Panc1 (cell line): ENCODE results near the gene PLEKHF1.

ENCODE experiments used
- POLR2AphosphoS5 ChIP-seq: IDR thresholded peaks from 2 replicates; pipeline ENCODE4 v1.6.1; 2012; ENCODE audit warnings: mild to moderate bottlenecking, low read depth, low read length, moderate library complexity
- SIN3A ChIP-seq: IDR thresholded peaks from 2 replicates; pipeline ENCODE4 v1.6.1; 2012; ENCODE audit warnings: low read depth, mild to moderate bottlenecking, low read length, moderate library complexity, borderline replicate concordance; ENCODE audit not compliant: insufficient read depth
- TCF7L2 ChIP-seq: IDR thresholded peaks from 2 replicates; pipeline ENCODE4 v1.6.1; 2011; ENCODE audit warnings: mild to moderate bottlenecking, low read depth, low read length, inconsistent platforms
- TF ChIP-seq, protein P1 (sequence below): fragments of 450-650 bp; IDR thresholded peaks from 2 replicates; pipeline ENCODE4 v1.5.1; 2017; ENCODE audit warnings: mild to moderate bottlenecking
- TF ChIP-seq, protein P2 (sequence below), 2 experiments: IDR thresholded peaks; 2 replicates each; pipeline ENCODE4 v1.6.1; 2011 to 2012; ENCODE audit warnings: low read depth in 2 of 2, control low read depth in 1 of 2, low read length in 1 of 2, mild to moderate bottlenecking in 1 of 2, moderate library complexity in 1 of 2; ENCODE audit not compliant: insufficient read depth in 1 of 2

- TF ChIP-seq, protein P1, sequence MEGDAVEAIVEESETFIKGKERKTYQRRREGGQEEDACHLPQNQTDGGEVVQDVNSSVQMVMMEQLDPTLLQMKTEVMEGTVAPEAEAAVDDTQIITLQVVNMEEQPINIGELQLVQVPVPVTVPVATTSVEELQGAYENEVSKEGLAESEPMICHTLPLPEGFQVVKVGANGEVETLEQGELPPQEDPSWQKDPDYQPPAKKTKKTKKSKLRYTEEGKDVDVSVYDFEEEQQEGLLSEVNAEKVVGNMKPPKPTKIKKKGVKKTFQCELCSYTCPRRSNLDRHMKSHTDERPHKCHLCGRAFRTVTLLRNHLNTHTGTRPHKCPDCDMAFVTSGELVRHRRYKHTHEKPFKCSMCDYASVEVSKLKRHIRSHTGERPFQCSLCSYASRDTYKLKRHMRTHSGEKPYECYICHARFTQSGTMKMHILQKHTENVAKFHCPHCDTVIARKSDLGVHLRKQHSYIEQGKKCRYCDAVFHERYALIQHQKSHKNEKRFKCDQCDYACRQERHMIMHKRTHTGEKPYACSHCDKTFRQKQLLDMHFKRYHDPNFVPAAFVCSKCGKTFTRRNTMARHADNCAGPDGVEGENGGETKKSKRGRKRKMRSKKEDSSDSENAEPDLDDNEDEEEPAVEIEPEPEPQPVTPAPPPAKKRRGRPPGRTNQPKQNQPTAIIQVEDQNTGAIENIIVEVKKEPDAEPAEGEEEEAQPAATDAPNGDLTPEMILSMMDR, result no peak
- TF ChIP-seq, protein P2, sequence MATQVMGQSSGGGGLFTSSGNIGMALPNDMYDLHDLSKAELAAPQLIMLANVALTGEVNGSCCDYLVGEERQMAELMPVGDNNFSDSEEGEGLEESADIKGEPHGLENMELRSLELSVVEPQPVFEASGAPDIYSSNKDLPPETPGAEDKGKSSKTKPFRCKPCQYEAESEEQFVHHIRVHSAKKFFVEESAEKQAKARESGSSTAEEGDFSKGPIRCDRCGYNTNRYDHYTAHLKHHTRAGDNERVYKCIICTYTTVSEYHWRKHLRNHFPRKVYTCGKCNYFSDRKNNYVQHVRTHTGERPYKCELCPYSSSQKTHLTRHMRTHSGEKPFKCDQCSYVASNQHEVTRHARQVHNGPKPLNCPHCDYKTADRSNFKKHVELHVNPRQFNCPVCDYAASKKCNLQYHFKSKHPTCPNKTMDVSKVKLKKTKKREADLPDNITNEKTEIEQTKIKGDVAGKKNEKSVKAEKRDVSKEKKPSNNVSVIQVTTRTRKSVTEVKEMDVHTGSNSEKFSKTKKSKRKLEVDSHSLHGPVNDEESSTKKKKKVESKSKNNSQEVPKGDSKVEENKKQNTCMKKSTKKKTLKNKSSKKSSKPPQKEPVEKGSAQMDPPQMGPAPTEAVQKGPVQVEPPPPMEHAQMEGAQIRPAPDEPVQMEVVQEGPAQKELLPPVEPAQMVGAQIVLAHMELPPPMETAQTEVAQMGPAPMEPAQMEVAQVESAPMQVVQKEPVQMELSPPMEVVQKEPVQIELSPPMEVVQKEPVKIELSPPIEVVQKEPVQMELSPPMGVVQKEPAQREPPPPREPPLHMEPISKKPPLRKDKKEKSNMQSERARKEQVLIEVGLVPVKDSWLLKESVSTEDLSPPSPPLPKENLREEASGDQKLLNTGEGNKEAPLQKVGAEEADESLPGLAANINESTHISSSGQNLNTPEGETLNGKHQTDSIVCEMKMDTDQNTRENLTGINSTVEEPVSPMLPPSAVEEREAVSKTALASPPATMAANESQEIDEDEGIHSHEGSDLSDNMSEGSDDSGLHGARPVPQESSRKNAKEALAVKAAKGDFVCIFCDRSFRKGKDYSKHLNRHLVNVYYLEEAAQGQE (IDR thresholded peaks at IDR 0.05; ENCODE audit: insufficient read depth in 1 of 2, low read depth in 2 of 2, low read length in 1 of 2), result no peak
- TF ChIP-seq SIN3A (no peak), POLR2AphosphoS5 (no peak), TCF7L2 (no peak)
Measured at GRCh38 chr19:29617366-29618266, 47.6 kb upstream of the PLEKHF1 start.
